Lower lobe of right lung (tissue), 2 donors: ENCODE measurements around the gene GPR37L1. TPM values are rescaled to one million over a fixed set of nuclear protein-coding genes. Genes with fewer than 3 reads are reported as not detected.

Experiments used
- ATAC-seq, 2 donors: fragments of 200-7000 bp; cut with Tn5 transposase; one replicate each; pipeline ENCODE4 v1.9.1; 2020 to 2022; ENCODE audit warnings: mild to moderate bottlenecking in 2 of 2, moderate library complexity in 2 of 2
- DNase-seq: peaks from one replicate; pipeline ENCODE4 v3.0.0-alpha.2; 2020
- H3K27ac ChIP-seq: fragments of 200-600 bp; one replicate; pipeline ENCODE4 v1.8.0; 2022
- H3K27me3 ChIP-seq: fragments of 200-600 bp; one replicate; pipeline ENCODE4 v1.8.0; 2022; ENCODE audit warnings: low read depth
- H3K36me3 ChIP-seq: fragments of 200-600 bp; one replicate; pipeline ENCODE4 v1.8.0; 2022; ENCODE audit warnings: mild to moderate bottlenecking
- H3K4me1 ChIP-seq: fragments of 200-600 bp; one replicate; pipeline ENCODE4 v1.8.0; 2022
- H3K4me3 ChIP-seq: fragments of 200-600 bp; one replicate; pipeline ENCODE4 v1.8.0; 2022; ENCODE audit warnings: mild to moderate bottlenecking
- H3K9me3 ChIP-seq: fragments of 200-600 bp; one replicate; pipeline ENCODE4 v1.8.0; 2022
- CTCF ChIP-seq: fragments of 200-600 bp; IDR thresholded peaks from one replicate; pipeline ENCODE4 v1.8.0; 2022; ENCODE audit warnings: antibody characterized with exemption, mild to moderate bottlenecking
- intact Hi-C: fragments of 100-400 bp; cut with DNase I; formaldehyde crosslinking; loops from one replicate; pipeline ENCODE4 v1.11.0; 2022
- total RNA-seq: library from RNA; stranded (reverse); fragmentation: NEBNext Ultra II Directional; extraction: Animal tissue kit (Norgen Biotek cat#: 25700); gene quantifications from one replicate; pipeline ENCODE4 v1.2.1, GENCODE V29; 2021
- donor health status: DM: no; HTN: yes; CAD: no; lungs with severe emphysema.

Gene GPR37L1
- total RNA-seq, 1 donor from 2014 or later, result 0.06 TPM

GRCh38 chr1:202078241-202078640 lies 44.5 kb upstream of the GPR37L1 start:
- ATAC-seq (no peak), DNase-seq (no peak)
- H3K27ac ChIP-seq, result no peak overlapping the region
- H3K36me3 ChIP-seq, result no peaks in the 10 kb centered on the region
- no peaks in the 10 kb centered on the region for H3K9me3 ChIP-seq
- no peaks in the 10 kb centered on the region for H3K4me1 ChIP-seq
- no peaks in the 10 kb centered on the region for H3K27me3 ChIP-seq
- intact Hi-C loops, result no loop called here
- TF ChIP-seq CTCF, result no peak
- H3K4me3 ChIP-seq, result no peak overlapping the region

- Histone ChIP-seq H3K9me3 (no peaks in the 10 kb centered on the region), H3K4me1 (no peaks in the 10 kb centered on the region), H3K27ac (no peak overlapping the region), H3K27me3 (no peaks in the 10 kb centered on the region), H3K4me3 (no peak overlapping the region), H3K36me3 (no peaks in the 10 kb centered on the region)
- ATAC-seq (no peak), DNase-seq (no peak)
- TF ChIP-seq CTCF, result no peak
- intact Hi-C loops, result no loop called here
Measured at GRCh38 chr1:202081992-202082391, 40.7 kb upstream of the GPR37L1 start.

- peak; percentile 33 to 54 for ATAC-seq
Measured at GRCh38 chr1:202084791-202085681, 37.7 kb upstream of the GPR37L1 start.

GRCh38 chr1:202085682-202086373 lies 36.9 kb upstream of the GPR37L1 start:
- Histone ChIP-seq H3K9me3 (no peaks in the 10 kb centered on the region), H3K27me3 (no peaks in the 10 kb centered on the region), H3K4me3 (no peak overlapping the region), H3K4me1 (no peaks in the 10 kb centered on the region), H3K36me3 (no peaks in the 10 kb centered on the region), H3K27ac (no peak overlapping the region)
- ATAC-seq (peak in 1 of 2 donors; percentile 12), DNase-seq (no peak)
- intact Hi-C loops, result no loop called here
- TF ChIP-seq CTCF, result no peak

More at GRCh38 chr1:202084791-202085681, 37.7 kb upstream of the GPR37L1 start:
- no peaks in the 10 kb centered on the region for H3K27me3 ChIP-seq
- H3K4me3 ChIP-seq, result no peak overlapping the region
- no peaks in the 10 kb centered on the region for H3K9me3 ChIP-seq
- no peak for TF ChIP-seq CTCF
- no peaks in the 10 kb centered on the region for H3K4me1 ChIP-seq
- H3K27ac ChIP-seq, result no peak overlapping the region
- peak; percentile 49 for DNase-seq
- H3K36me3 ChIP-seq, result no peaks in the 10 kb centered on the region
- intact Hi-C loops, result no loop called here

GRCh38 chr1:202086579-202087350 lies 36.0 kb upstream of the GPR37L1 start:
- intact Hi-C loops, result no loop called here
- peak; percentile 50 for DNase-seq

More at GRCh38 chr1:202086579-202087350, 36.0 kb upstream of the GPR37L1 start:
- H3K9me3 ChIP-seq, result no peaks in the 10 kb centered on the region
- no peak overlapping the region for H3K4me3 ChIP-seq
- no peak for TF ChIP-seq CTCF
- no peaks in the 10 kb centered on the region for H3K27me3 ChIP-seq
- ATAC-seq, result peak; percentile 24 to 49
- no peaks in the 10 kb centered on the region for H3K4me1 ChIP-seq
- no peak overlapping the region for H3K27ac ChIP-seq
- no peaks in the 10 kb centered on the region for H3K36me3 ChIP-seq
